Raji (cell line): Measurements from ENCODE around the gene NEUROG2.

Experiments used
- POLR2A ChIP-seq: IDR thresholded peaks from 2 replicates; pipeline ENCODE4 v1.6.1; 2011; ENCODE audit warnings: low read depth, low read length, control low read depth; ENCODE audit not compliant: insufficient read depth

Gene NEUROG2

DNA sequence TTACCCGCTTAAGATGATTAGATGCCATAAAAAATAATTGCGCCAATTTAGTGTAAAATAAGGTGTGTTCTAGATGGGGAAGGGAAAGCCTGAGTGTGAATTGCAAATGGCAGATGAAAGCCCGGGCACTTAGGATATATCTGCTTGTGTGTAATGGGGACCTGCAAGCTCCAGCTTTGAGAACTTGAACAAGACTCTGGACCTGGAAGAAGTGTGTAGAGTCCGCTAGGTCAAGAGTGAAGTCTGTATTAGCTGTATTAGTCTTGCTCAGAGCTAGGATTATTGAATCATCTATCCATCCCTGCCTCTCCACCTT lies 4.2 kb downstream of the NEUROG2 start:
- TF ChIP-seq POLR2A = no peak

DNA sequence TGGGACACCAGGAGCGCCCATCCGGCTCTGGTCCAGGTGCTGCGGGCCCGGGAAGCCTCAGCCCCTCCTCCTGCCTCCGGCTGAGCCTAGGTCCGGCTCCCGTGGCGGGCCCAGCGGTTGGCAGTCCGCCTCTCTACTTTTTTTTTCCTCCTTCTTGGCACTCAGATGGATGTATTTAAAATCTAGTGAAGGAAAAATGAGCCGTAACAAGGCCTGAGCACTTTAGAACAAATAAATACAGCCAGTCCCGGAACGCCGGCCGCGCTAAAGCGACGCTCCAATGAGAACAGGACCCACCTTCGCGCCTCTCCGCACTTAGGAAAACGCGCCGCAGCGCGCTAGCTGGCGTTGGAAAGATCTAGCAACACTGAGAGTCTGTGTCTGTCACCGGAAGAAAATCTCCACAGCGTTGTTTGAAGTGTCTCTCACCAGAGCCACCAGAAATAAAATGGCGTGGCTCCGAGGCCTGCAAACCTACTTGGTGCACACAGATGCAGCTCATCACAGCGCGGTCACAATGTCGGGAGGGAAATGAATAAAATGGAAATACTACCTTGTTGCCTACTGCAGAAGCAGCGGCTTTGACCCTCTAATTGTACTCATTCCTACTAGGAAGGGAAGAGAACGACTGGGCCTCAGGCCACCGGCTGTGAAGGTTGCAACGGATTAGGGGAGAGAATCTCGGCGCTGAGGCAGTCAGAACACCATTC lies 4.7 kb downstream of the NEUROG2 start:
- TF ChIP-seq POLR2A = no peak

DNA sequence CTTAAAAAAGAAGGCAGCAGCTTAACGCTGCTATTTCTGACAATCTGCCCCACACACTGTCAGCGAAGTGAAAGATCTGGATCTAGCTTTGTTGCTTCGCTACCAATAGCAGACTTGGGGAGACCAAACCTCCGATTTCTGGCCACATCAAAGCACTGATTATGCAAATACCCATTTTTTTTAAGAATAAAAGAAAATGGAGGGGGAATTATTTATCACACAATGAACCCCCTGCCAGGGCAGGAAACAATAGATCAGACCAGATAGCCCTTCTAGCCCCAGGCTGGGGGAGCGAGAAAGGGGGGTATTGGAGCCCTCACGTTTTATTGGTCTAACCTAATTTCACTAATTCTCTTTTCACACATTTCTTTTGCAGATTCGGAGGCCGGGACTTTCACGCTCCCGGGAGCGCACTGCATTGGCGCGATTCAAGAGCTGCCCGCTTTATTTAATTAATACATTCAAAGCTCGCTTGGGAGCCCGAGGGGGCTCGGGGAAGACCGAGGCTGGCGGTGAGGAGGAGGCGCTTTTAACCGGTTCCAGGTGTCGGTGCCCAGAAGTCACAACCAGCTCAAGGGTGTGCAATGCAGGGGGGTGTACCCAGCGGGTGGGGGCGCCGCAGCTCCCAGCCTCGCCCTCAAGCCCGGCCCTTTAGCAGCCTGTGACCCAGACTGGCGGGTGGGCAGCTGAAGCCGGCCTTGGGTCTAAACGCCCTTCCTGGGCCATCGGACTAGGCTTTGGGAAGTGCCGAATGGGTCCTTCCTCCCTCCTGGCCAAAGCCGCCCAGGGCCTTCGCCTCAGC lies 5.5 kb downstream of the NEUROG2 start:
- TF ChIP-seq POLR2A = no peak

DNA sequence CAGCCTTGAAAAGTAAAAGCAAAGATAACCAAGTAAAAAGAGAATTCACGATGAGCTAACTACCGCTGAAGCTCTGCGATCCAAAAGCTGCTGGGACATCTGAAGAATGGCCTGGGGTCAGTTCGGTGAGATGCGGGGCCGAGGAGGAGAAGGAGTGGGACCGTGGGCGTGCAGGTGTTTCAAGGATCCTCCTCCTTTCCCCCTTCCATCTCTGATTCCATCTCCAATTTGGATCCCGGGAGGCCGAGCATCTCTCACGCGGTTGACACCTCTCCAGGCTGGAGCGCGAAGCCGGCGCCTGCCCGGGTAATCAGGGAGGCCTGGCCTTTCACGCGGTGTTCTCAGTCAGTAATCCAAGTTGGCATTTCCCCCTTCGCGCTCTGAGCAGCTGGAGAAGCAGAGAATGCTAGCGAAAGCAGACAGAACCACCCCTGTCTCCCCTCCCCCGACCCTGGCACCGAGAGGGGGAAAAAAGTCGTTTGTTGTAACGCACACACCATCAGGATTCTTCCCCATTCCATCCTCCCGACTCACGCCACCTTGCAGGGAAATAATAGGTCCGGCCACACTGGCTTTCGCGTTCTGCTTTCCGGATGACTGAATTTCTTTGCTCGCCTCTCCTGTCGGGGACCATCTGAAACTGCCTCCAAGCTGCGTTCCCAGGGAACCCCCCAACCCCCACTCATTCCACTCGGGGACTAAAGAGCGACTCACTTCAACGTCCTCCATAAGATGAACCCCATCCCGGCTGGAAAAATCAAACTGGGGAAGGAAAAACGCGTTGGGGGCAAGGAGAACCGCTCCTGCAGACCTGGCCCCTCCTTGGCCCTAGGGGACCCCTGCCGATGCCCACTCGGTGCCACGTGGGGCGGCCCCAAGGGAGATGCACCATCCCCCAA lies 6.5 kb downstream of the NEUROG2 start:
- TF ChIP-seq POLR2A = no peak

DNA sequence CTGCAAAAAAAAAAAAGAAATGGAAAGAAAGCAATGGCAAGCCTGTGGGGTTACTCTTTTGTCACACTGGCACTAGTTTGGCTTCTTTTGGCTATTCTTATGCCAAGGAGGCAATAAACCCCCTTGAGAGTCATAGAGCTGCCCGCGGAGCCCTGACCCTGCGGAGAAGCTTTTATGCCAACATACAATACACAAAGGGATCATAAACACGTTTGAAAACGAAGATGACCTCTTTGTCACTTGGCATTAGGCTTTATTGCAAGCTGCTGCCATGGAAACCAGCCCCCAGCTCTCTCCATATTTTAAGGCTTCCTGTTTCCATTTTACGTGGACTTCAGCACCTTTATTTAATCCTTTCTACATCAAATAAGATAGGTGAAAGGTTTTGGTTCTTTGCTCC lies 7.6 kb downstream of the NEUROG2 start:
- no peak for TF ChIP-seq POLR2A

DNA sequence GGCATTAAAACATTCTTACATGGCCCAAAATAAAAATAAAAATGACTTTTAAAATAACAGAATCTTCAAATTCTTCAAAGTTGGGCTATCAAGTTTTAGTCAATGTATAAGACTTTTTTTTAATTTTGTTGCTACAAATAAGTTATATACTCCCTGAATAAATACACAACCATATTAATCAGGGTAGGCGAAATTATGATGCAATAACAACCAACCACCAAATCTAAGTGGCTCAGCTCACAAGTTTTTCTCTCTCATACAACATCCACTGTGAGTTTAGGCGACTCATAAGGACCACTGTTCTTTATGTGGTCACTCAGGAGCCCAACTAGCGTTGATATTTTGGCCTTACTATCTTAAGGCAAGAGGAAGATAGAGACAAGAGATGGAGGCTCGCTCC lies 11.2 kb downstream of the NEUROG2 start:
- TF ChIP-seq POLR2A = no peak

DNA sequence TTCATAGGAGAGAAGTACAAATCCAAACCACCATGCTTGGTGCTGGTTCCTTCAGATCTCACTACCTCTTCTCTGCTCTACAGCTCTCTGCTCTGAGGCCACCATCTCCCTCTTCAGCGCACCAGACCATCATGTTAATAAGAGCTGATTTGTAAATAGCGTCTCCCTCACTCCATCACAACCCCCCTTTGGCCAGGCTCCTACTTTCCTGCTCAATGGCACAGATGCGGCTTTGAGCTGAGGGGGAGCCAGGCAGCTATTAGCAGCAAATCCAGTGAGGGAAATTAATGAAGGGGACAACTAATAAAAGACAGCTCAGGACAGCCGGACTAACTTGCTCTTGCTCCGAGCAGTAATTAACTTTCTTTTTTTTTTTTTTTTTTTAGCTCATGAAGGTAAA lies 13.1 kb downstream of the NEUROG2 start:
- TF ChIP-seq POLR2A = no peak

DNA sequence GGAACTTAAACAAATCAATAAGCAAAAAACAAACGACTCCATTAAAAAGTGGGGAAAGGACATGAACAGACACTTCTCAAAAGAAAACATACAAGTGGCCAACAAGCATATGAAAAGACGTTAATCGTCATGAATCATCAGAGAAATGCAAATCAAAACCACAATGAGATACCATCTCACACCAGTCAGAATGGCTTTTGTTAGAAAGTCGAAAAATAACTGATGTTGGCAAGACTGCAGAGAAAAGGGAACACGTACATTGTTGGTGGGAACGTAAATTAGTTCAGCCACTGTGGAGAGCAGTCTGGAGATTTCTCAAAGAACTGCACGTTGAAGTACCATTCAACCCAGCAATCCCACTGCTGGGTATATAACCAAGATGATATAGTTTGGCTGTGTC lies 23.7 kb downstream of the NEUROG2 start:
- no peak for TF ChIP-seq POLR2A

DNA sequence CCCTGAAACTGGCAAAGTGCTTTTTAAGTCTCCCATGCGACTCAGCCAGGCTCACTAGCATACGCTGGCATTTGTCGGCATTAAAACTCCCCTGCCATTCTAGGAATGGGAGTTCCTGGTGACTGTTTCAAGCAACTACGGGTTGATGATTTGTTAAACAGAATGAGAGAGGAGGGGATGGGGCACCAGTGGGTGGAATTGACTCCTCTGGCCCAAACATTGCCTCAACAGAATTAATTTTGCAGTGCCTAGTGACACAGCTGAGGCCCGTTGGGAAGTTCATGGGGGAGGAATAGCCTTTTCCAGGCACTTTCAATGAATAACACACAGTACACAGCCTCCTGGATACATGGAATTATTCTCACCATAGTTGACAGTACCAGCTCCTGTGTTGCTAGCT lies 30.1 kb downstream of the NEUROG2 start:
- no peak for TF ChIP-seq POLR2A

DNA sequence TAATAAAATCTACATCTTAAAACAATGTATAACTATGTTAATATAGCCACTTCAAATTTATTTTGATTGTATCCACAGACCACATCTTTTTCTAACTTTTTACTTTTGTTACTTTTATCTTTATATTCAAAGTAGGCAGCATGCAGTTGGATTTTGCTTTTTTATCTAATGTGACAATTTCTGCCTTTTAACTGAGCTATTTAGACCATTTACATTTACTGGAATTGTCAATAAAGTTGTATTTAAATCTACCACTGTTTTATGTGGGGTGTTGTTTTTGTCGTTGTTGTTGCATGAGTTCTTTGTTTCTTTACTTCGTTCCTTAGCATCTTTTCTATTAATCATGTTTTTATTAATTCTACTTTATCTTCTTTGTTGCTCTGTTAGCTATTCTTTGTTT lies 42.0 kb downstream of the NEUROG2 start:
- no peak for TF ChIP-seq POLR2A

DNA sequence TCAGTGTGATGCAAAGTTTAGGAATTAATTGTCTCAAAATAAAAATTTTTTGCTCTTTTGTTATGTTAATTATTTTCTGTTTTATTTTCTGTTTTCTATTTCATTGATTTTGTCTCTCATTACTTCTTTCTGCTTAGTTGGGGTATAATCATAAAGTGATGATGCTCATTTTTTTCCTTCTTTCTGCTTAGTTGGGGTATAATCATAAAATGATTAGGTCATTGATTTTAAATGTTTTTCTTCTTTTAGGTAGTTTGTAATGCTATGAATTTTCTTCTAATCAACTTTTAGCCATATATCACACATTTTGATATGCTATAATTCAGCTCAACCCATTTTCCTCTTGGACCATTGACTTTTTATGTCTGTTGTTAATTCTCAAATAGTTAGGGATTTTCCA lies 43.7 kb downstream of the NEUROG2 start:
- TF ChIP-seq POLR2A = no peak
